DOHH2 (cell line): ENCODE results near the gene RB1.
"Not testable (repeated sequence)": the region's sequence is repeated elsewhere in the genome, so short reads cannot be mapped to it uniquely, and the experiment has no call there.

Source experiments
- H3F3A ChIP-seq: fragments of 200-600 bp; sonication (generic), shearing (Covaris generic); 2 replicates; pipeline ENCODE4 v1.6.0; 2016; ENCODE audit warnings: antibody characterized with exemption, mild to moderate bottlenecking; ENCODE audit not compliant: control insufficient read depth, insufficient read depth
- H3K27ac ChIP-seq: fragments of 200-600 bp; sonication (generic); 2 replicates; pipeline ENCODE4 v1.5.1; 2014; ENCODE audit warnings: low read depth, mild to moderate bottlenecking, low read length, moderate library complexity
- H3K27me3 ChIP-seq: fragments of 200-600 bp; sonication (generic); 2 replicates; pipeline ENCODE4 v1.6.1; 2014; ENCODE audit warnings: mild to moderate bottlenecking, low read length, mixed read lengths; ENCODE audit not compliant: control insufficient read depth
- H3K36me3 ChIP-seq: fragments of 200-600 bp; sonication (generic); 2 replicates; pipeline ENCODE4 v1.6.1; 2014; ENCODE audit warnings: mild to moderate bottlenecking, low read length, moderate library complexity, mixed read lengths; ENCODE audit not compliant: control insufficient read depth
- H3K4me1 ChIP-seq: fragments of 200-600 bp; sonication (generic); 2 replicates; pipeline ENCODE4 v1.6.1; 2014; ENCODE audit warnings: mild to moderate bottlenecking, low read length, mixed read lengths; ENCODE audit not compliant: control insufficient read depth
- H3K4me2 ChIP-seq: fragments of 200-600 bp; sonication (generic); 2 replicates; pipeline ENCODE4 v1.6.0; 2014; ENCODE audit warnings: mild to moderate bottlenecking, low read length, moderate library complexity
- H3K4me3 ChIP-seq: fragments of 200-600 bp; sonication (generic); 2 replicates; pipeline ENCODE4 v1.5.1; 2014; ENCODE audit warnings: mild to moderate bottlenecking, low read length, mixed read lengths
- H3K79me2 ChIP-seq: fragments of 200-600 bp; sonication (generic); 2 replicates; pipeline ENCODE4 v1.6.1; 2014; ENCODE audit warnings: mild to moderate bottlenecking, low read length, mixed read lengths; ENCODE audit not compliant: control insufficient read depth
- H3K9me2 ChIP-seq: fragments of 200-600 bp; sonication (generic); replicated peaks from 2 replicates; pipeline ENCODE4 v1.6.1; 2014; ENCODE audit warnings: mild to moderate bottlenecking, low read length, mixed read lengths; ENCODE audit not compliant: control insufficient read depth
- H3K9me3 ChIP-seq: fragments of 200-600 bp; sonication (generic); 2 replicates; pipeline ENCODE4 v1.6.1; 2014; ENCODE audit warnings: antibody characterized with exemption, low read length, mixed read lengths; ENCODE audit not compliant: control insufficient read depth, insufficient read depth
- H4K20me1 ChIP-seq: fragments of 200-600 bp; sonication (generic); 2 replicates; pipeline ENCODE4 v1.6.0; 2014; ENCODE audit warnings: low read depth, mild to moderate bottlenecking, antibody characterized with exemption, low read length, moderate library complexity; ENCODE audit not compliant: control insufficient read depth, insufficient read depth
- EZH2phosphoT487 ChIP-seq: fragments of 200-600 bp; sonication (generic); IDR thresholded peaks from 2 replicates; pipeline ENCODE4 v1.6.1; 2017; ENCODE audit warnings: borderline replicate concordance, mild to moderate bottlenecking, antibody characterized with exemption, low read length, moderate library complexity, mixed read lengths
- TF ChIP-seq, protein P1 (sequence below): fragments of 200-600 bp; sonication (generic); IDR thresholded peaks from one replicate; pipeline ENCODE4 v1.5.1; 2014; ENCODE audit warnings: antibody characterized with exemption, mild to moderate bottlenecking, low read depth, low read length; ENCODE audit not compliant: poor library complexity, severe bottlenecking

Gene RB1

GRCh38 chr13:48412881-48413351 lies 109.4 kb downstream of the RB1 start, which contains the start of gene LPAR6:
Gene LPAR6 (minus strand): TSS chr13:48413113. CDS start chr13:48412423, 690 bp downstream.
- H3K4me2 ChIP-seq: no peak within 1 kb of the TSS
- no peaks in the 10 kb centered on the region for H3K79me2 ChIP-seq
- peaks cover 76% of the 10 kb centered on the region for H3K36me3 ChIP-seq
- H3K27me3 ChIP-seq: no peaks in the 10 kb centered on the region
- H3K9me2 ChIP-seq: no peaks in the 10 kb centered on the region
- no peaks in the 10 kb centered on the region for H3K9me3 ChIP-seq
- no peaks in the 10 kb centered on the region for H3K4me1 ChIP-seq
- no peaks in the 10 kb centered on the region for H4K20me1 ChIP-seq
- H3K4me3 ChIP-seq: no peak within 1 kb of the TSS
- TF ChIP-seq, protein P1, sequence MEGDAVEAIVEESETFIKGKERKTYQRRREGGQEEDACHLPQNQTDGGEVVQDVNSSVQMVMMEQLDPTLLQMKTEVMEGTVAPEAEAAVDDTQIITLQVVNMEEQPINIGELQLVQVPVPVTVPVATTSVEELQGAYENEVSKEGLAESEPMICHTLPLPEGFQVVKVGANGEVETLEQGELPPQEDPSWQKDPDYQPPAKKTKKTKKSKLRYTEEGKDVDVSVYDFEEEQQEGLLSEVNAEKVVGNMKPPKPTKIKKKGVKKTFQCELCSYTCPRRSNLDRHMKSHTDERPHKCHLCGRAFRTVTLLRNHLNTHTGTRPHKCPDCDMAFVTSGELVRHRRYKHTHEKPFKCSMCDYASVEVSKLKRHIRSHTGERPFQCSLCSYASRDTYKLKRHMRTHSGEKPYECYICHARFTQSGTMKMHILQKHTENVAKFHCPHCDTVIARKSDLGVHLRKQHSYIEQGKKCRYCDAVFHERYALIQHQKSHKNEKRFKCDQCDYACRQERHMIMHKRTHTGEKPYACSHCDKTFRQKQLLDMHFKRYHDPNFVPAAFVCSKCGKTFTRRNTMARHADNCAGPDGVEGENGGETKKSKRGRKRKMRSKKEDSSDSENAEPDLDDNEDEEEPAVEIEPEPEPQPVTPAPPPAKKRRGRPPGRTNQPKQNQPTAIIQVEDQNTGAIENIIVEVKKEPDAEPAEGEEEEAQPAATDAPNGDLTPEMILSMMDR: no peak
- no peak for TF ChIP-seq EZH2phosphoT487
- no peak within 1 kb of the TSS for H3K27ac ChIP-seq
- H3F3A ChIP-seq: no peaks in the 10 kb centered on the region

DNA sequence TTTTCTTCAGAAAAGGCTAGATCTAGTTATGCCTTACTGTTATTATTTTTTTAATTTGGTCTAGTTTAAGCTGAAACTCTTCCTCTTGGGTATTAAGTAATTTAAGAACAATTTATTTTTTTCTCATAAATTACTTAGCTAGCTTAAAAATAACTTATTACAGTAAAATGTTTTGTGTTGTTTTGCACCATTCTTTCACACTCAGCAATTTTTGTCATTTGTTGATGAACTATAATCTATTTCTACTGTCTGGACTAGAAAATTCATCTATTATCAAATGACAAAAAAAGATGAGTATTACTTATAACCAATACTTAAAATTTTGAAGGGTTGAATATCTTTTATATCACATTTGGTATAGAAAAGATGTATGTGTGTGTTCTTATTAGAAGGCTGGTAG lies 111.0 kb downstream of the RB1 start:
- no peaks in the 10 kb centered on the region for H3K4me1 ChIP-seq
- TF ChIP-seq, protein P1: no peak
- no peak for TF ChIP-seq EZH2phosphoT487
- no peaks in the 10 kb centered on the region for H4K20me1 ChIP-seq
- H3F3A ChIP-seq: no peaks in the 10 kb centered on the region
- H3K79me2 ChIP-seq: no peaks in the 10 kb centered on the region
- peaks cover 65% of the 10 kb centered on the region for H3K36me3 ChIP-seq
- no peak overlapping the region for H3K27ac ChIP-seq
- H3K4me3 ChIP-seq: no peak overlapping the region
- no peak overlapping the region for H3K4me2 ChIP-seq
- H3K9me2 ChIP-seq: no peaks in the 10 kb centered on the region
- H3K9me3 ChIP-seq: no peaks in the 10 kb centered on the region
- no peaks in the 10 kb centered on the region for H3K27me3 ChIP-seq

- no peaks in the 10 kb centered on the region for H3K79me2 ChIP-seq
- no peaks in the 10 kb centered on the region for H4K20me1 ChIP-seq
- H3K36me3 ChIP-seq: peaks cover 57% of the 10 kb centered on the region
- TF ChIP-seq, protein P1: no peak
- no peak for TF ChIP-seq EZH2phosphoT487
- no peaks in the 10 kb centered on the region for H3K4me1 ChIP-seq
- H3K27ac ChIP-seq: no peak overlapping the region
- H3K27me3 ChIP-seq: no peaks in the 10 kb centered on the region
- H3K9me2 ChIP-seq: no peaks in the 10 kb centered on the region
- no peaks in the 10 kb centered on the region for H3F3A ChIP-seq
- no peaks in the 10 kb centered on the region for H3K9me3 ChIP-seq
- H3K4me3 ChIP-seq: no peak overlapping the region
- H3K4me2 ChIP-seq: no peak overlapping the region
Measured at GRCh38 chr13:48415516-48415915, 112.0 kb downstream of the RB1 start.

- H3K9me2 ChIP-seq, H3K4me3 ChIP-seq, H3K4me1 ChIP-seq, H3K4me2 ChIP-seq, H3K27me3 ChIP-seq, H4K20me1 ChIP-seq, H3K27ac ChIP-seq, H3K9me3 ChIP-seq, H3F3A ChIP-seq, H3K79me2 ChIP-seq: not testable (repeated sequence)
- H3K36me3 ChIP-seq: peaks cover 21% of the 10 kb centered on the region
Measured at GRCh38 chr13:48422003-48422402, 118.5 kb downstream of the RB1 start.
